Cardiac fibroblast (primary cell): ENCODE results near the gene GPC3.
"Not testable (repeated sequence)": the region's sequence is repeated elsewhere in the genome, so short reads cannot be mapped to it uniquely, and the experiment has no call there.

Source experiments
- DNase-seq, 2 donors: peaks; one replicate each; pipeline versions ENCODE4 v3.0.0 to v3.0.0-alpha.2; 2010; ENCODE audit warnings: low read depth in 2 of 2
- H3K4me3 ChIP-seq, 2 donors: replicated peaks in 1 of 2; 1 replicate in 1 of 2; 2 replicates in 1 of 2; pipeline ENCODE4 v1.5.1; 2011; ENCODE audit warnings: low read depth in 2 of 2, low read length in 2 of 2, mild to moderate bottlenecking in 2 of 2, moderate library complexity in 1 of 2
- TF ChIP-seq, protein P1 (sequence below): IDR thresholded peaks from one replicate; pipeline ENCODE4 v1.5.1; 2011; ENCODE audit warnings: low read depth, mild to moderate bottlenecking, low read length, inconsistent platforms

Gene GPC3

GRCh38 chrX:134020910-134021309 lies 35.5 kb upstream of the GPC3 start:
- no peak overlapping the region for H3K4me3 ChIP-seq
- TF ChIP-seq, protein P1, sequence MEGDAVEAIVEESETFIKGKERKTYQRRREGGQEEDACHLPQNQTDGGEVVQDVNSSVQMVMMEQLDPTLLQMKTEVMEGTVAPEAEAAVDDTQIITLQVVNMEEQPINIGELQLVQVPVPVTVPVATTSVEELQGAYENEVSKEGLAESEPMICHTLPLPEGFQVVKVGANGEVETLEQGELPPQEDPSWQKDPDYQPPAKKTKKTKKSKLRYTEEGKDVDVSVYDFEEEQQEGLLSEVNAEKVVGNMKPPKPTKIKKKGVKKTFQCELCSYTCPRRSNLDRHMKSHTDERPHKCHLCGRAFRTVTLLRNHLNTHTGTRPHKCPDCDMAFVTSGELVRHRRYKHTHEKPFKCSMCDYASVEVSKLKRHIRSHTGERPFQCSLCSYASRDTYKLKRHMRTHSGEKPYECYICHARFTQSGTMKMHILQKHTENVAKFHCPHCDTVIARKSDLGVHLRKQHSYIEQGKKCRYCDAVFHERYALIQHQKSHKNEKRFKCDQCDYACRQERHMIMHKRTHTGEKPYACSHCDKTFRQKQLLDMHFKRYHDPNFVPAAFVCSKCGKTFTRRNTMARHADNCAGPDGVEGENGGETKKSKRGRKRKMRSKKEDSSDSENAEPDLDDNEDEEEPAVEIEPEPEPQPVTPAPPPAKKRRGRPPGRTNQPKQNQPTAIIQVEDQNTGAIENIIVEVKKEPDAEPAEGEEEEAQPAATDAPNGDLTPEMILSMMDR, result no peak
- DNase-seq, result no peak

DNA sequence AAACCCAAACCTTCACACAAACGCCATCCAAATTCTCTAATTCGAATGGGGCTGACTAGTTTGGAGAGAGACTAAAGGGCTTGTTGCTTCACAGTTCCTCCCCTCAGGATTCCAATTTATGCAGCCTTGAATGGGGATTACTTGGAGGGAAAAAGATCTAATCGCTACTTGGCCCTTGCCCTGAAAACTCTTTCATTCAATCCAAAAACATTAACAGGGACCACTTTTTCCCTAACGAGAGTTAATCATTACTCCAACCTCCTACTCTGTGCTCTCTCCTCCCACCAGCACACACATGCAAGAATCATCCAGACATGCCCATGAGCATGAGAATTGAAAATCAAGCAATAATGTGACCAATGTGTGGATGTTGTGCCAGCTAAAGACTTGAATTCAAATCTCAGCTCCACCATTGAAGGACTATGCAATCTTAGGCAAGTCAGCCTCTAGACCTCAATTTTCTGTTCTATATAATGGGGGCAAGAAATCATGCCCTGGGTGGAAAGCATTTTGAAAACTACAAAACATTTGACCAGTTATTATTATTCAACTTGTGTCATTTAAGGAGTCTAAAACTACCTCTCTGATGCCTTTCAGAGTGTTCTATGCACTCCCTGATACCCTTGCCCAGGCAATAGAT lies 34.3 kb upstream of the GPC3 start:
- no peak for DNase-seq
- TF ChIP-seq, protein P1, result no peak

DNA sequence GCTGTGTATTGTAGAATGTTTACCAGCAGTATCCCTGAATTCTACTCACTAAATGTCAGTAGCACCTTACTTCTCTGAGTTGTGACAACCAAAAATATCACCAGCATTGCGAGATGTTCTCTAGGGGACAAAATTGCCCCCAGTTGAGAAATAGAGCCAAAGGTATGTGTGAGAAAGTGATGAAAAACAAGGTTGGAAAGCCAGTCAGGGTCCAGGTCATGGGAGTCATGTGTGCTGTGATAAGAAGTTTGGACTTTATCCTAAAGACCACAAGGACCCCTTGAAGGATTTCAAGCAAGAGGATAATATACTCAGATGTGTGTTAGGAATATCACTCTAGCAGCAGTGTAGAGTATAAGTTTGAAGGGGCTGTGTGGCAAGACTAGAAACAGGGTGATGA lies 30.9 kb upstream of the GPC3 start:
- H3K4me3 ChIP-seq, DNase-seq: not testable (repeated sequence)

More for the DNA sequence above, 34.3 kb upstream of the GPC3 start:
- no peak overlapping the region for H3K4me3 ChIP-seq

- DNase-seq, H3K4me3 ChIP-seq: not testable (repeated sequence)
Observed at GRCh38 chrX:134015510-134015909, 30.1 kb upstream of the GPC3 start.

GRCh38 chrX:134013524-134013923 lies 28.1 kb upstream of the GPC3 start:
- no peak overlapping the region for H3K4me3 ChIP-seq
- no peak for DNase-seq
- TF ChIP-seq, protein P1, result no peak

- peak; percentile 0 to 57 for DNase-seq
- TF ChIP-seq, protein P1, result no peak
- no peak overlapping the region for H3K4me3 ChIP-seq
Observed at GRCh38 chrX:134013092-134013497, 27.7 kb upstream of the GPC3 start.

GRCh38 chrX:134010690-134011089 lies 25.3 kb upstream of the GPC3 start:
- H3K4me3 ChIP-seq, result no peak overlapping the region
- TF ChIP-seq, protein P1, result no peak
- DNase-seq, result no peak

- no peak for DNase-seq
- TF ChIP-seq, protein P1, result no peak
- no peak overlapping the region for H3K4me3 ChIP-seq
Observed at GRCh38 chrX:134007716-134008115, 22.3 kb upstream of the GPC3 start.
